ENCODE results near the gene PIN1.

- no peak for TF ChIP-seq POLR2AphosphoS5 (IDR thresholded peaks at IDR 0.05)
- TF ChIP-seq, protein P1, sequence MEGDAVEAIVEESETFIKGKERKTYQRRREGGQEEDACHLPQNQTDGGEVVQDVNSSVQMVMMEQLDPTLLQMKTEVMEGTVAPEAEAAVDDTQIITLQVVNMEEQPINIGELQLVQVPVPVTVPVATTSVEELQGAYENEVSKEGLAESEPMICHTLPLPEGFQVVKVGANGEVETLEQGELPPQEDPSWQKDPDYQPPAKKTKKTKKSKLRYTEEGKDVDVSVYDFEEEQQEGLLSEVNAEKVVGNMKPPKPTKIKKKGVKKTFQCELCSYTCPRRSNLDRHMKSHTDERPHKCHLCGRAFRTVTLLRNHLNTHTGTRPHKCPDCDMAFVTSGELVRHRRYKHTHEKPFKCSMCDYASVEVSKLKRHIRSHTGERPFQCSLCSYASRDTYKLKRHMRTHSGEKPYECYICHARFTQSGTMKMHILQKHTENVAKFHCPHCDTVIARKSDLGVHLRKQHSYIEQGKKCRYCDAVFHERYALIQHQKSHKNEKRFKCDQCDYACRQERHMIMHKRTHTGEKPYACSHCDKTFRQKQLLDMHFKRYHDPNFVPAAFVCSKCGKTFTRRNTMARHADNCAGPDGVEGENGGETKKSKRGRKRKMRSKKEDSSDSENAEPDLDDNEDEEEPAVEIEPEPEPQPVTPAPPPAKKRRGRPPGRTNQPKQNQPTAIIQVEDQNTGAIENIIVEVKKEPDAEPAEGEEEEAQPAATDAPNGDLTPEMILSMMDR (IDR thresholded peaks at IDR 0.05 in 8 of 11, conservative IDR thresholded peaks at IDR 0.05 in 3 of 11) = no peak
Measured at GRCh38 chr19:9860407-9860806, 25.3 kb downstream of the PIN1 start.
